ENCODE results near the gene CEBPG.
A peak's percentile ranks its signal among the peaks of the same experiment; 100 is the strongest.

CEBPG gene

GRCh38 chr19:33349319-33350289 is 23.9 kb upstream of the CEBPG start:
- Histone ChIP-seq H3K4me3 (ENCODE audit: low read depth in 1 of 2, low read length in 2 of 2) (no peak overlapping the region), H3K27me3 (ENCODE audit: control insufficient read depth in 1 of 2, insufficient read depth in 2 of 2, low read length in 2 of 2) (no peaks in the 10 kb centered on the region), H3K9me3 (ENCODE audit: control insufficient read depth in 1 of 2, low read length in 2 of 2) (no peaks in the 10 kb centered on the region), H3K27ac (ENCODE audit: low read depth, low read length) (no peak overlapping the region), H3K4me1 (ENCODE audit: control insufficient read depth in 1 of 2, insufficient read depth in 2 of 2, low read length in 2 of 2) (no peaks in the 10 kb centered on the region), H3K9ac (ENCODE audit: low read depth in 1 of 2, low read length in 2 of 2) (no peak overlapping the region), H3K36me3 (ENCODE audit: control insufficient read depth in 1 of 2, insufficient read depth in 2 of 2, low read length in 2 of 2) (no peaks in the 10 kb centered on the region)

GRCh38 chr19:33350538-33351309 is 22.8 kb upstream of the CEBPG start:
- Histone ChIP-seq H3K4me3 (ENCODE audit: low read depth in 1 of 2, low read length in 2 of 2) (no peak overlapping the region), H3K9ac (ENCODE audit: low read depth in 1 of 2, low read length in 2 of 2) (no peak overlapping the region), H3K27me3 (ENCODE audit: control insufficient read depth in 1 of 2, insufficient read depth in 2 of 2, low read length in 2 of 2) (no peaks in the 10 kb centered on the region), H3K4me1 (ENCODE audit: control insufficient read depth in 1 of 2, insufficient read depth in 2 of 2, low read length in 2 of 2) (no peaks in the 10 kb centered on the region), H3K9me3 (ENCODE audit: control insufficient read depth in 1 of 2, low read length in 2 of 2) (peaks cover 0 to 1% of the 10 kb centered on the region in 2 donors), H3K27ac (ENCODE audit: low read depth, low read length) (no peak overlapping the region), H3K36me3 (ENCODE audit: control insufficient read depth in 1 of 2, insufficient read depth in 2 of 2, low read length in 2 of 2) (no peaks in the 10 kb centered on the region)

- Histone ChIP-seq H3K4me1 (ENCODE audit: control insufficient read depth in 1 of 2, insufficient read depth in 2 of 2, low read length in 2 of 2) (no peaks in the 10 kb centered on the region), H3K9me3 (ENCODE audit: control insufficient read depth in 1 of 2, low read length in 2 of 2) (peaks cover 0 to 2% of the 10 kb centered on the region in 2 donors), H3K27ac (ENCODE audit: low read depth, low read length) (no peak overlapping the region), H3K36me3 (ENCODE audit: control insufficient read depth in 1 of 2, insufficient read depth in 2 of 2, low read length in 2 of 2) (no peaks in the 10 kb centered on the region), H3K9ac (ENCODE audit: low read depth in 1 of 2, low read length in 2 of 2) (no peak overlapping the region), H3K27me3 (ENCODE audit: control insufficient read depth in 1 of 2, insufficient read depth in 2 of 2, low read length in 2 of 2) (no peaks in the 10 kb centered on the region), H3K4me3 (ENCODE audit: low read depth in 1 of 2, low read length in 2 of 2) (no peak overlapping the region)
These were observed 18.0 kb upstream of the CEBPG start for GRCh38 chr19:33355535-33355934.

- H3K36me3 ChIP-seq (ENCODE audit: control insufficient read depth in 1 of 2, insufficient read depth in 2 of 2, low read length in 2 of 2) = no peaks in the 10 kb centered on the region
- H3K4me1 ChIP-seq (ENCODE audit: control insufficient read depth in 1 of 2, insufficient read depth in 2 of 2, low read length in 2 of 2) = no peaks in the 10 kb centered on the region
- H3K27me3 ChIP-seq (ENCODE audit: control insufficient read depth in 1 of 2, insufficient read depth in 2 of 2, low read length in 2 of 2) = no peaks in the 10 kb centered on the region
- no peak overlapping the region for H3K4me3 ChIP-seq (ENCODE audit: low read depth in 1 of 2, low read length in 2 of 2)
- H3K9me3 ChIP-seq (ENCODE audit: control insufficient read depth in 1 of 2, low read length in 2 of 2) = peaks cover 0 to 2% of the 10 kb centered on the region in 2 donors
- H3K27ac ChIP-seq (ENCODE audit: low read depth, low read length) = no peak overlapping the region
- no peak overlapping the region for H3K9ac ChIP-seq (ENCODE audit: low read depth in 1 of 2, low read length in 2 of 2)
These were observed 16.0 kb upstream of the CEBPG start for GRCh38 chr19:33357556-33357955.

GRCh38 chr19:33358408-33358807 is 15.1 kb upstream of the CEBPG start:
- H3K27ac ChIP-seq (ENCODE audit: low read depth, low read length) = no peak overlapping the region
- no peak overlapping the region for H3K9ac ChIP-seq (ENCODE audit: low read depth in 1 of 2, low read length in 2 of 2)
- no peaks in the 10 kb centered on the region for H3K36me3 ChIP-seq (ENCODE audit: control insufficient read depth in 1 of 2, insufficient read depth in 2 of 2, low read length in 2 of 2)
- H3K9me3 ChIP-seq (ENCODE audit: control insufficient read depth in 1 of 2, low read length in 2 of 2) = peaks cover 0 to 2% of the 10 kb centered on the region in 2 donors
- H3K4me3 ChIP-seq (ENCODE audit: low read depth in 1 of 2, low read length in 2 of 2) = no peak overlapping the region
- H3K4me1 ChIP-seq (ENCODE audit: control insufficient read depth in 1 of 2, insufficient read depth in 2 of 2, low read length in 2 of 2) = no peaks in the 10 kb centered on the region
- H3K27me3 ChIP-seq (ENCODE audit: control insufficient read depth in 1 of 2, insufficient read depth in 2 of 2, low read length in 2 of 2) = no peaks in the 10 kb centered on the region

- Histone ChIP-seq H3K4me3 (ENCODE audit: low read depth in 1 of 2, low read length in 2 of 2) (no peak overlapping the region), H3K9me3 (ENCODE audit: control insufficient read depth in 1 of 2, low read length in 2 of 2) (peaks cover 0 to 2% of the 10 kb centered on the region in 2 donors), H3K9ac (ENCODE audit: low read depth in 1 of 2, low read length in 2 of 2) (no peak overlapping the region), H3K27ac (ENCODE audit: low read depth, low read length) (no peak overlapping the region), H3K27me3 (ENCODE audit: control insufficient read depth in 1 of 2, insufficient read depth in 2 of 2, low read length in 2 of 2) (no peaks in the 10 kb centered on the region), H3K36me3 (ENCODE audit: control insufficient read depth in 1 of 2, insufficient read depth in 2 of 2, low read length in 2 of 2) (no peaks in the 10 kb centered on the region), H3K4me1 (ENCODE audit: control insufficient read depth in 1 of 2, insufficient read depth in 2 of 2, low read length in 2 of 2) (peaks cover 0 to 5% of the 10 kb centered on the region in 2 donors)
These were observed 13.9 kb upstream of the CEBPG start for GRCh38 chr19:33359581-33359980.

- no peaks in the 10 kb centered on the region for H3K27me3 ChIP-seq (ENCODE audit: control insufficient read depth in 1 of 2, insufficient read depth in 2 of 2, low read length in 2 of 2)
- no peak overlapping the region for H3K27ac ChIP-seq (ENCODE audit: low read depth, low read length)
These were observed 10.8 kb upstream of the CEBPG start for GRCh38 chr19:33362508-33363228.

GRCh38 chr19:33363476-33363875 is 10.0 kb upstream of the CEBPG start:
- Histone ChIP-seq H3K27me3 (ENCODE audit: control insufficient read depth in 1 of 2, insufficient read depth in 2 of 2, low read length in 2 of 2) (no peaks in the 10 kb centered on the region), H3K4me3 (ENCODE audit: low read depth in 1 of 2, low read length in 2 of 2) (no peak overlapping the region), H3K4me1 (ENCODE audit: control insufficient read depth in 1 of 2, insufficient read depth in 2 of 2, low read length in 2 of 2) (peaks cover 14 to 25% of the 10 kb centered on the region in 2 donors), H3K36me3 (ENCODE audit: control insufficient read depth in 1 of 2, insufficient read depth in 2 of 2, low read length in 2 of 2) (no peaks in the 10 kb centered on the region), H3K27ac (ENCODE audit: low read depth, low read length) (no peak overlapping the region), H3K9me3 (ENCODE audit: control insufficient read depth in 1 of 2, low read length in 2 of 2) (no peaks in the 10 kb centered on the region), H3K9ac (ENCODE audit: low read depth in 1 of 2, low read length in 2 of 2) (no peak overlapping the region)

More at GRCh38 chr19:33362508-33363228, 10.8 kb upstream of the CEBPG start:
- no peaks in the 10 kb centered on the region for H3K9me3 ChIP-seq (ENCODE audit: control insufficient read depth in 1 of 2, low read length in 2 of 2)
- H3K4me3 ChIP-seq (ENCODE audit: low read depth in 1 of 2, low read length in 2 of 2) = no peak overlapping the region
- H3K36me3 ChIP-seq (ENCODE audit: control insufficient read depth in 1 of 2, insufficient read depth in 2 of 2, low read length in 2 of 2) = no peaks in the 10 kb centered on the region
- H3K9ac ChIP-seq (ENCODE audit: low read depth in 1 of 2, low read length in 2 of 2) = no peak overlapping the region
- peaks cover 14 to 25% of the 10 kb centered on the region in 2 donors for H3K4me1 ChIP-seq (ENCODE audit: control insufficient read depth in 1 of 2, insufficient read depth in 2 of 2, low read length in 2 of 2)

- Histone ChIP-seq H3K4me3 (ENCODE audit: low read depth in 1 of 2, low read length in 2 of 2) (peak overlapping the region; percentile 32 to 55), H3K4me1 (ENCODE audit: control insufficient read depth in 1 of 2, insufficient read depth in 2 of 2, low read length in 2 of 2) (peaks cover 14 to 25% of the 10 kb centered on the region in 2 donors), H3K27ac (ENCODE audit: low read depth, low read length) (no peak overlapping the region), H3K27me3 (ENCODE audit: control insufficient read depth in 1 of 2, insufficient read depth in 2 of 2, low read length in 2 of 2) (no peaks in the 10 kb centered on the region), H3K9ac (ENCODE audit: low read depth in 1 of 2, low read length in 2 of 2) (peak overlapping the region in 1 of 2 donors; percentile 27), H3K36me3 (ENCODE audit: control insufficient read depth in 1 of 2, insufficient read depth in 2 of 2, low read length in 2 of 2) (no peaks in the 10 kb centered on the region), H3K9me3 (ENCODE audit: control insufficient read depth in 1 of 2, low read length in 2 of 2) (no peaks in the 10 kb centered on the region)
These were observed 7.8 kb upstream of the CEBPG start for GRCh38 chr19:33365691-33366090.

Data from duodenal mucosa (tissue), 2 donors.